Measurements from ENCODE around the gene IGDCC3.

Gene IGDCC3

DNA sequence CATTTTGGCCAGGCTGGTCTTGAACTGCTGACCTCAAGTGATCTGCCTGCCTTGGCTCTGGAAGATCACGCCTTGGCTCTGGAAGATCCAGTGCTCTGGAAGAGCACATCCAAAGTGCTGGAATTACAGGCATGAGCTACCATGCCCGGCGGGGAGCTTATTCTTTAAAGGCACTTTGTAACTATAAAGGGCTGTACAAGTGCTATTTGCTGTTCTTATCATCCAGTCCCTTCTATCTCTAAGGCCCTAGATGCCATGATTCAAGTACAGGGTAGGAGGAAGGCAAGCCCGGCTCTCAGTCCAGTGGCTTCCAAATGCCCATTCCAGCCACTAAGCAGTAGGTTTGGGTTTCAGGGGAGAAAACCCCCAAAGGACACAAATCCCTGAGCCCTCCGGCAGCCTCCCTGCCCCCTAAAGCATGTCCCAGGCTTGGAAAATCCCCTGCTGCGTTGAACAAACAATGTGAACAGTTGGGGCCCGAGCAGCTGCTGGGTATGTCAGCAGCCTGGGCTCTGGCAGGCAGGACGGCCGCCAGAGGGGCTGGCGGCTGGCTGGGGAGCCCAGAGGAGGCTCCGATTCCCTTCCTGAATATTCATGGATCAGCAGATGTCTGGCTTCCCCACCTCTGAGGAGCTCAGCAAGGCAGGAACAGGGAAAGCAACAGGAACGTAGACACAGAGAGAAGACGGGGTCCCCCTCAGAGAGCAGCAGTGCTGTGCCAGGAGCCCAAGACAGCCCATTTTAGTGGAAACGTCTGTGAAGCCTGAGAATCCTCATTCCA, 37.2 kb upstream of the IGDCC3 start:
- Histone ChIP-seq H3K36me3 (ENCODE audit: insufficient read depth, low read length) (no peaks in the 10 kb centered on the region), H3K4me1 (ENCODE audit: control insufficient read depth, insufficient read depth, low read length, unreplicated experiment) (no peaks in the 10 kb centered on the region), H3K4me3 (ENCODE audit: low read depth, low read length) (no peak overlapping the region), H2AFZ (ENCODE audit: low read length, unreplicated experiment) (no peak overlapping the region), H3K79me2 (ENCODE audit: control insufficient read depth, insufficient read depth, low read length, unreplicated experiment) (no peaks in the 10 kb centered on the region), H3K27ac (ENCODE audit: low read depth, low read length) (no peak overlapping the region), H3K27me3 (ENCODE audit: insufficient read depth, low read length) (peaks cover 24% of the 10 kb centered on the region)

- Histone ChIP-seq H3K36me3 (ENCODE audit: insufficient read depth, low read length) (no peaks in the 10 kb centered on the region), H3K27me3 (ENCODE audit: insufficient read depth, low read length) (peaks cover 28% of the 10 kb centered on the region), H2AFZ (ENCODE audit: low read length, unreplicated experiment) (no peak overlapping the region), H3K27ac (ENCODE audit: low read depth, low read length) (no peak overlapping the region), H3K4me1 (ENCODE audit: control insufficient read depth, insufficient read depth, low read length, unreplicated experiment) (peaks cover 4% of the 10 kb centered on the region), H3K4me3 (ENCODE audit: low read depth, low read length) (no peak overlapping the region), H3K79me2 (ENCODE audit: control insufficient read depth, insufficient read depth, low read length, unreplicated experiment) (no peaks in the 10 kb centered on the region)
Observed at GRCh38 chr15:65413760-65414144, 36.0 kb upstream of the IGDCC3 start.

DNA sequence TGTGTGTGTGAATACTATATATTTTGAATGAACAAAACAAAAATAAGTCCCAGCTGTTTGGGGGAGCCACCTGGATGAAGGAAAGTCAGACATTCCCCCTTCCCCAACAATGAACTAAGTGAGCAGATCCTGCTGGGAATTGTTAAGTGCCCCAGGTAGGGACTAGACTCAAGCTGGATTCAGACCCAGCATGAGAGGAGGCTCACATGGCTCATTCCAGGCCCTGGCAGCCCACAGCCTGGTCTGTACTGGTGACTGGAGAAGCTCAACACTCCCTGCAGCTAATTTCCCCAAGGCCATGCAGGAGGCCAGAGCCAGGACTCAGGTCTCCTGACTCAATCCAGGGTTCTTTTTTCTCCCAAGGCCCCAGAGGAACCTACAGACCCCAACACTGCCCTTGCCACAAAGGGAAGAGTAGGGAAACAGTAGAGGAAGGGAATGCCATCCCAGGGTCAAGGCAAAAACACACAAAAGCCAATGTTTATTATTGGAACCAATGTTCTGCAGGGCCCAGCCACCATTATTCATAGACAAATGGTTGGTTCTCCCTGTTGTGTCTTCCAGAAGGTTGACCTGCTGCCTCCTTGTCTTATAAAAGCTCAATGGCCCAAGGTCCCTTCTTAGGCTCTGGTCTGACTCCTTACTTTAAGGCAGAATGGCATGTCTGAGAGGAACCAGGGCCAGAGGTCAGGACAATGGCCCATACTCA, 35.4 kb upstream of the IGDCC3 start:
- Histone ChIP-seq H3K4me1 (ENCODE audit: control insufficient read depth, insufficient read depth, low read length, unreplicated experiment) (peaks cover 4% of the 10 kb centered on the region), H3K4me3 (ENCODE audit: low read depth, low read length) (no peak overlapping the region), H3K27ac (ENCODE audit: low read depth, low read length) (no peak overlapping the region), H2AFZ (ENCODE audit: low read length, unreplicated experiment) (no peak overlapping the region), H3K79me2 (ENCODE audit: control insufficient read depth, insufficient read depth, low read length, unreplicated experiment) (no peaks in the 10 kb centered on the region), H3K27me3 (ENCODE audit: insufficient read depth, low read length) (peaks cover 22% of the 10 kb centered on the region), H3K36me3 (ENCODE audit: insufficient read depth, low read length) (no peaks in the 10 kb centered on the region)

DNA sequence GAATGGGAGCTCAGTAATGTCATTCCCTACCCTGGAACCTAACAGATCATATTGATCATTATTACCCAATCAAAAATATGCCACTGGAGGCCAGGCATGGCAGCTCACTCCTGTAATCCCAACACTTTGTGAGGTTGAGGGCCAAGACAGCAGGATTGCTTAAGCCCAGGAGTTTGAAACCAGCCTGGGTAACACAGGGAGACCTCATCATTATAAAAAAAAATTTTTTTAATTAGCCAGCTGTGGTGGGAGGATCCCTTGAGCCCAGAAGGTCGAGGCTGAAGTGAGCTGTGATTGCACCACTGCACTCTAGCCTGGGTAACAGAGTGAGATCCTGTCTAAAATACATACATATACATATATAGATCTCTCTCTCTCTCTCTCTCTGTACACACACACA, 34.8 kb upstream of the IGDCC3 start:
- Histone ChIP-seq H3K36me3 (ENCODE audit: insufficient read depth, low read length) (no peaks in the 10 kb centered on the region), H3K27ac (ENCODE audit: low read depth, low read length) (no peak overlapping the region), H3K4me1 (ENCODE audit: control insufficient read depth, insufficient read depth, low read length, unreplicated experiment) (peaks cover 4% of the 10 kb centered on the region), H3K4me3 (ENCODE audit: low read depth, low read length) (no peak overlapping the region), H3K79me2 (ENCODE audit: control insufficient read depth, insufficient read depth, low read length, unreplicated experiment) (no peaks in the 10 kb centered on the region), H2AFZ (ENCODE audit: low read length, unreplicated experiment) (no peak overlapping the region), H3K27me3 (ENCODE audit: insufficient read depth, low read length) (peaks cover 18% of the 10 kb centered on the region)

DNA sequence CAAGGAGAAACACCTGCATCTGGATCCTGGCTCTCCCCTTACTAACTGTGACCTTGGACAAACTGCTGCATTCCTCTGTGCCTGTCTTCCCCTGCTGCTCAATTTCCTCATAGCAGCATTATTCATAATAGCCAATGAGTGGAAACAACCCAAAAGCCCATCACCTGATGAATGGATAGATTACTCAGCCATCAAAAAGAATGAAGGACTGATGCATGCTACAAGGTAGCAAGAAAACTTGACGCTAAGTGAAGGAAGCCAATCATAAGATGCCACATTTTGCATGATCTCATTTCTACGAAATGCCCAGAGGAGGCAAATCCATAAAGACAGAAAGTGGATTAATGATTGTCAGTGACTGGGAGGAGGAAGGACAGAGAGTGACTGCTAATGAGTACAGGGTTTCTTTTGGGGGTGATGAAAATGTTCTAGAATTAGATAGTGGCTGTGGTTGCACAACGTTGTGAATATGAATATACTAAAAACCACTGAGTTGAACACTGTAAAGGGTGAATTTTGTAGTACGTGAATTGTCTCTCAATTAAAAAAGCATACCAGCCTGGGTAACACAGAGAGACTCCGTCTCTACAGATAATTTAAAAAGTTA, 33.8 kb upstream of the IGDCC3 start:
- Histone ChIP-seq H3K4me3 (ENCODE audit: low read depth, low read length) (no peak overlapping the region), H3K79me2 (ENCODE audit: control insufficient read depth, insufficient read depth, low read length, unreplicated experiment) (no peaks in the 10 kb centered on the region), H3K27ac (ENCODE audit: low read depth, low read length) (no peak overlapping the region), H3K4me1 (ENCODE audit: control insufficient read depth, insufficient read depth, low read length, unreplicated experiment) (peaks cover 4% of the 10 kb centered on the region), H2AFZ (ENCODE audit: low read length, unreplicated experiment) (no peak overlapping the region), H3K36me3 (ENCODE audit: insufficient read depth, low read length) (no peaks in the 10 kb centered on the region), H3K27me3 (ENCODE audit: insufficient read depth, low read length) (peaks cover 18% of the 10 kb centered on the region)

- peaks cover 18% of the 10 kb centered on the region for H3K27me3 ChIP-seq (ENCODE audit: insufficient read depth, low read length)
- H3K36me3 ChIP-seq (ENCODE audit: insufficient read depth, low read length), result no peaks in the 10 kb centered on the region
- peaks cover 4% of the 10 kb centered on the region for H3K4me1 ChIP-seq (ENCODE audit: control insufficient read depth, insufficient read depth, low read length, unreplicated experiment)
- no peak overlapping the region for H3K27ac ChIP-seq (ENCODE audit: low read depth, low read length)
- no peak overlapping the region for H3K4me3 ChIP-seq (ENCODE audit: low read depth, low read length)
- H2AFZ ChIP-seq (ENCODE audit: low read length, unreplicated experiment), result no peak overlapping the region
- no peaks in the 10 kb centered on the region for H3K79me2 ChIP-seq (ENCODE audit: control insufficient read depth, insufficient read depth, low read length, unreplicated experiment)
Observed at GRCh38 chr15:65410972-65411371, 33.2 kb upstream of the IGDCC3 start.

- Histone ChIP-seq H3K4me1 (ENCODE audit: control insufficient read depth, insufficient read depth, low read length, unreplicated experiment) (peaks cover 4% of the 10 kb centered on the region), H3K27ac (ENCODE audit: low read depth, low read length) (no peak overlapping the region), H2AFZ (ENCODE audit: low read length, unreplicated experiment) (no peak overlapping the region), H3K79me2 (ENCODE audit: control insufficient read depth, insufficient read depth, low read length, unreplicated experiment) (no peaks in the 10 kb centered on the region), H3K27me3 (ENCODE audit: insufficient read depth, low read length) (peaks cover 12% of the 10 kb centered on the region; the same call in 1 of the 2 replicates), H3K36me3 (ENCODE audit: insufficient read depth, low read length) (no peaks in the 10 kb centered on the region), H3K4me3 (ENCODE audit: low read depth, low read length) (no peak overlapping the region)
Observed at GRCh38 chr15:65410036-65410435, 32.2 kb upstream of the IGDCC3 start.

DNA sequence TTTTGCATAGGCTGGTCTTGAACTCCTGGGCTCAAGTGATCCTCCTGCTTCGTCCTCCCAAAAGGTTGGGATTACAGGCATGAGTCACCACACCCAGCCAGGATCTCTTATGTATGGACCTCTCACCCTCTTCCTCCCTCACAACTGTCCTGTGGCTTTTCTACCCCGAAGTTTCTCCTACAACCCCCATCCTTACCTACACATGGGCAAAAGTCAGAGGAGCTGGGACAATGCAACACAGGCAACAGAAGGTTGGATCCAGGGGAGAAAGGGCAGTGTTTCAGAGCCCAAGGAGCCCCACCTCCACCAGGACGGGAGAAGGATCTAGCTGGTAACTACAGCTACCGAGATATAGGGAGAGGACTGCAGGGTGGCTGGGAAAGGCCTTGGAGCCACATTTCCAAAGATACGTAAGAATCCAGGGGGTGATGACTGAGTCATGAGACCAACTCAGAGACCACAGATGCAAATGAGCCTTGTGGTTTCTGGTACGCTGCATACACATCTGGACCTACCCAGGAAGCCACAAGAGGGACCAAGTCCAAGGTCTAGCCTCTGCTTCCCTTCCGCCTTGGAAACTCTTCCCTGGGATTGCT, 31.3 kb upstream of the IGDCC3 start:
- no peaks in the 10 kb centered on the region for H3K79me2 ChIP-seq (ENCODE audit: control insufficient read depth, insufficient read depth, low read length, unreplicated experiment)
- no peak overlapping the region for H2AFZ ChIP-seq (ENCODE audit: low read length, unreplicated experiment)
- H3K27ac ChIP-seq (ENCODE audit: low read depth, low read length), result peak overlapping the region; percentile 55
- H3K4me3 ChIP-seq (ENCODE audit: low read depth, low read length), result no peak overlapping the region
- peaks cover 4% of the 10 kb centered on the region for H3K4me1 ChIP-seq (ENCODE audit: control insufficient read depth, insufficient read depth, low read length, unreplicated experiment)
- peaks cover 12% of the 10 kb centered on the region; the same call in 1 of the 2 replicates for H3K27me3 ChIP-seq (ENCODE audit: insufficient read depth, low read length)
- H3K36me3 ChIP-seq (ENCODE audit: insufficient read depth, low read length), result no peaks in the 10 kb centered on the region

GRCh38 chr15:65408324-65409035, 30.7 kb upstream of the IGDCC3 start:
- no peaks in the 10 kb centered on the region for H3K36me3 ChIP-seq (ENCODE audit: insufficient read depth, low read length)
- peaks cover 12% of the 10 kb centered on the region; the same call in 1 of the 2 replicates for H3K27me3 ChIP-seq (ENCODE audit: insufficient read depth, low read length)
- no peak overlapping the region for H3K4me3 ChIP-seq (ENCODE audit: low read depth, low read length)
- H3K79me2 ChIP-seq (ENCODE audit: control insufficient read depth, insufficient read depth, low read length, unreplicated experiment), result no peaks in the 10 kb centered on the region
- peaks cover 4% of the 10 kb centered on the region for H3K4me1 ChIP-seq (ENCODE audit: control insufficient read depth, insufficient read depth, low read length, unreplicated experiment)
- H3K27ac ChIP-seq (ENCODE audit: low read depth, low read length), result 0 out of 2 replicates have a peak overlapping the region, but pooled peaks have one; percentile 55
- H2AFZ ChIP-seq (ENCODE audit: low read length, unreplicated experiment), result no peak overlapping the region

DNA sequence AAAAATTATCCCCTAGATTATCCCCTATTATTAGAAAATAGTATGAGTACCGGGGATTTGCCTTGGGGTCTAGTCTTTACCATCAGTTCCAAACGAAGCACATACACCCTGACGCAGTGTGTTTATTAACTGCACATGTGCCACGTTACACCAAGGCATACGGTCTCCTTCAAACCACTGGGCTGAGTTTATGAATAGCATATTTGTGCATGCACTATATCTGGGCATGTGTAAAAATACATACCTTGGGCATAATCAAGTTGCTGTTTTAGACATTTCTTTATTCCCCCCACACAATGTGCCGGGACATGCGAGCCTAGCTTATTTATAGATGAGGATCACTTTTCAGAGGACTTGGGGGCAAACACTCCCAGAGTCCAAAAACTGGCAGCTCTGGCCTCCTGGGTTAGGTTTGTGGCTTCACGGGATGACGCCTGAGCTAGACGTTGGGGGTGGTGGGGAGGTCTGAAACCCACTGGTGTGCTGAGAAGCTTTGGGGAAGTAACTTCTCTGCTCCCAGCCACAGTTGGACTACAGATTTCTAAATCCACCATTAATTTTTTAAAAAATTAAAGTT, 28.7 kb upstream of the IGDCC3 start:
- no peak overlapping the region for H3K4me3 ChIP-seq (ENCODE audit: low read depth, low read length)
- H2AFZ ChIP-seq (ENCODE audit: low read length, unreplicated experiment), result no peak overlapping the region
- H3K79me2 ChIP-seq (ENCODE audit: control insufficient read depth, insufficient read depth, low read length, unreplicated experiment), result no peaks in the 10 kb centered on the region
- no peaks in the 10 kb centered on the region for H3K36me3 ChIP-seq (ENCODE audit: insufficient read depth, low read length)
- H3K4me1 ChIP-seq (ENCODE audit: control insufficient read depth, insufficient read depth, low read length, unreplicated experiment), result peaks cover 4% of the 10 kb centered on the region
- peaks cover 12% of the 10 kb centered on the region; the same call in 1 of the 2 replicates for H3K27me3 ChIP-seq (ENCODE audit: insufficient read depth, low read length)
- no peak overlapping the region for H3K27ac ChIP-seq (ENCODE audit: low read depth, low read length)
